Breast epithelium (tissue), 3 donors: ENCODE results near the gene GREM1.

Experiments used
- POLR2A ChIP-seq: fragments of 450-650 bp; IDR thresholded peaks from one replicate; pipeline ENCODE4 v1.6.1; 2016; ENCODE audit warnings: antibody characterized with exemption, mild to moderate bottlenecking, moderate library complexity
- TF ChIP-seq, protein P1 (sequence below), 3 donors: fragments of 450-650 bp; IDR thresholded peaks; one replicate each; pipeline ENCODE4 v1.5.1; 2016 to 2017; ENCODE audit warnings: antibody characterized with exemption in 3 of 3, mild to moderate bottlenecking in 3 of 3, moderate library complexity in 3 of 3

DNA sequence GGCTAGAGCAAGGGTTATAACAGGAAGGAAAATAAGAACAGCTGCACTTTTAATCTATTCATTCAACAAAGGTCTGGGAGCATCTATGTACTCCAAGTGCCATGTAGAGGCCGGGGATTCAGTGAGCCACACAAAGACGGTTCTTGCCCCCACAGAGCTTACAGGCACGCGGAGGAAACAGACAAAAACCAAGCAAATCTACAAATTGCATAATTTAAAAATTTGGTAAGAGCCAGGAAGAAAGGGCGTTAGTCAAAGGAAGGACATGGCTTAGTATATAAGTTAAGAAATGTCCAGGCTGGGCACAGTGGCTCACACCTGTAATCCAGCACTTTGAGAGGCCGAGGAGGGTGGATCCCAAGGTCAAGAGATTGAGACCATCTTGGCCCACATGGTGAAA lies 10.4 kb upstream of the GREM1 start:
- TF ChIP-seq, protein P1, sequence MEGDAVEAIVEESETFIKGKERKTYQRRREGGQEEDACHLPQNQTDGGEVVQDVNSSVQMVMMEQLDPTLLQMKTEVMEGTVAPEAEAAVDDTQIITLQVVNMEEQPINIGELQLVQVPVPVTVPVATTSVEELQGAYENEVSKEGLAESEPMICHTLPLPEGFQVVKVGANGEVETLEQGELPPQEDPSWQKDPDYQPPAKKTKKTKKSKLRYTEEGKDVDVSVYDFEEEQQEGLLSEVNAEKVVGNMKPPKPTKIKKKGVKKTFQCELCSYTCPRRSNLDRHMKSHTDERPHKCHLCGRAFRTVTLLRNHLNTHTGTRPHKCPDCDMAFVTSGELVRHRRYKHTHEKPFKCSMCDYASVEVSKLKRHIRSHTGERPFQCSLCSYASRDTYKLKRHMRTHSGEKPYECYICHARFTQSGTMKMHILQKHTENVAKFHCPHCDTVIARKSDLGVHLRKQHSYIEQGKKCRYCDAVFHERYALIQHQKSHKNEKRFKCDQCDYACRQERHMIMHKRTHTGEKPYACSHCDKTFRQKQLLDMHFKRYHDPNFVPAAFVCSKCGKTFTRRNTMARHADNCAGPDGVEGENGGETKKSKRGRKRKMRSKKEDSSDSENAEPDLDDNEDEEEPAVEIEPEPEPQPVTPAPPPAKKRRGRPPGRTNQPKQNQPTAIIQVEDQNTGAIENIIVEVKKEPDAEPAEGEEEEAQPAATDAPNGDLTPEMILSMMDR (IDR thresholded peaks at IDR 0.05): no peak
- TF ChIP-seq POLR2A: no peak
